ENCODE data around the gene GLRX3. TPM values are rescaled to one million over a fixed set of nuclear protein-coding genes. Genes with fewer than 3 reads are reported as not detected.
"Not testable (repeated sequence)": the region's sequence is repeated elsewhere in the genome, so short reads cannot be mapped to it uniquely, and the experiment has no call there.

GLRX3 gene
- total RNA-seq, result 109 TPM

DNA sequence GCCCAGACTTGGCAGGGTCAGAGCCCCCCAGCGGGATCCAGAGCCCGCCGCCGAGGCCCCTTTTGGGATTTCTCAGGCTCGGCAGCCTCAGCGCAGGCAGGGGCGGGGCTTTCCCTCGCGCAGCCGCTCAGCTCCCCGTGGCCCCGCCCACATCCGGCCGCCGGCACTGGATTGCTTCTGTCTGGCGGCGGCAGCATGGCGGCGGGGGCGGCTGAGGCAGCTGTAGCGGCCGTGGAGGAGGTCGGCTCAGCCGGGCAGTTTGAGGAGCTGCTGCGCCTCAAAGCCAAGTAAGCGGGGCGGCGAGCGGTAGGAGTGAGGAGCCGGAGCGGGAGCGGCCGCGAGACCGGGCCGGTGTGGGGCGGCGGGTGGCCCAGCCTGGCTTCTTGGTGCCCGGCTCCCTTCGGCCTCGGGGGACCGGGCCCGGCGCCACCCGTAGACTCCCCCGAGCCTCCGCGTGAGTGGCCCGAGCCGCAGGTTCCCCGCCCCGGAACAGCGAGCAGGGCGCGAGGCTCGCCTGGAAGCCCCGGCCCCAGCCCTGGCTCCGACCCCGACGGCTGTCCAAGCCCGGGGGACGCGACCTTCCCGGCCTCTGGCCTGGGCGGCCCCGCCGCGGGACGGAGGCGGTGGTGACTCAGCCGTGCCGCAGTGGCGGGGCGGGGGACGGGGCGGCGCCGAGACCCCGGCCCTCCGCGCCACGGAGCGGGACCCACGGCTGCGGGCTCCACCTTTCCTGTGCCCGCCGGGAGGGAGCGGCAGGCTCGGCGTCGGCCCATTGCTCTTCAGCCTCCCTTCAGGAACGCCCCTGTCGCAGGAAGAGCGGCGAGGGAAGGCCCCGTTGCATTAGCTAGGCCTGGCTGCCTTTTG is at the start of gene GLRX3:
GLRX3 (plus strand) TSS at position 166 of the 864 bp plus-strand sequence; CDS start at position 196, 30 bp downstream.
- peak; percentile 90 for ATAC-seq

GRCh38 chr10:130090565-130090964 is 45.6 kb upstream of the GLRX3 start:
- not testable (repeated sequence) for ATAC-seq

DNA sequence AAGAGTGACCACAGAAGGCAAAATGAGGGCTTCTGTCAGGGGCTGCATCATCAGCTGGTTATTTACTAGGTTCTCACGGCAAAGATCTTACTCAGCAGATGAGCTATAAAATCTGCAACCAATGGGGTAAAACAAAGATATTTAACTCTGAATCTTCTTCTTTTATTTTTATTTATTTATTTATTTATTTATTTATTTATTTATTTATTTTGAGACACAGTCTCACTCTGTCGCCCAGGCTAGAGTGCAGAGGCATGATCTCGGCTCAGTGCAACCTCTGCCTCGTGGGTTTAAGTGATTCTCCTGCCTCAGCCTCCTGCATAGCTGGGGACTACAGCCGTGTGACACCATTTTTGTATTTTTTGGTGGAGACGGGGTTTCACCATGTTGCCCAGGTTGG is 36.8 kb upstream of the GLRX3 start:
- ATAC-seq, result no peak

GRCh38 chr10:130105724-130106123 is 30.5 kb upstream of the GLRX3 start:
- no peak for ATAC-seq

DNA sequence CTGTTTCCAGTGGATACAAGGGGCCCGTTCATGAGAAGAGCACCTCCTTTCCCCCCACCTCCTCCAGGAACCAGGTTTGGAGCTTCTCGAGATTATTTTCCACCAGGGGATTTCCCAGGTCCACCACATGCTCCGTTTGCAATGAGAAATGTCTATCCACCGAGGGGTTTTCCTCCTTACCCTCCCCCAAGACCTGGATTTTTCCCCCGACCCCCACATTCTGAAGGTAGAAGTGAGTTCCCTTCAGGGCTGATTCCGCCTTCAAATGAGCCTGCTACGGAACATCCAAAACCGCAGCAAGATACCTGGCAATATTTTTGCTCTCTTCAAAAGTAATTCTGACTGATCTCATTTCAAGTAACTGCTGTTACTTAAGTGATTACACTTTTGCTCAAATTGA is 28.0 kb upstream of the GLRX3 start:
- ATAC-seq, result not testable (repeated sequence)

DNA sequence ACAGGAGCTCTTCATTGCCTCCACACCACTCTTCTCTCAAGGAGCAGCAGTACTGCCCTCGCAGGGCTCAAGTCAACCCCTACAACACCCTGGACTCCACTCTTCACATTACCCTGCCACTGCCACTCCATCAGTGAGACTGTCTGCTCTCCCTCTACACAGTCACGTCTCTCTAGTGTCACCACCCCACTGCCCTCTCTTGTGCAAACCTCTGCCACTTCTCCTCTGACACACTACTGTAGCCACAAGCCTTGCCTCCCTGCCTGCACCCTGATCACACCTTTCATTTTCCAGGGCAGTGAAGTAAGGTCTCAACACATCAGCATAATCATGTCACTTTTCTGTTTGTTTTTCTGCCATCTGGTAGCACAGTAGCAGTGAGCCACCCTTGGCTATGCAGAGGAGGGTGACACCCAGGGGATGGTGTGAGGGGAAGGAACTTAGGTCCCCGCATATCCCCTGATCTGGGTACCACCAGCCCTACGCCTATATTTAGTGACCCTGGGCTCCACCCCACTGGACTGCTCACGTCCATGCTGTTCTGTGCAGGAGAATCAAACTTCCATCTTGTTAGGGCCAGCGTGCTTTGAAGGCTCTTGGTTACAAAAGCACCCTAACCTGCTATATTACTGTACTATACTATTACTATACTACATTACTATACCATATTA is 27.1 kb upstream of the GLRX3 start:
- no peak for ATAC-seq

GRCh38 chr10:130109796-130110245 is 26.4 kb upstream of the GLRX3 start:
- peak; percentile 47 for ATAC-seq

DNA sequence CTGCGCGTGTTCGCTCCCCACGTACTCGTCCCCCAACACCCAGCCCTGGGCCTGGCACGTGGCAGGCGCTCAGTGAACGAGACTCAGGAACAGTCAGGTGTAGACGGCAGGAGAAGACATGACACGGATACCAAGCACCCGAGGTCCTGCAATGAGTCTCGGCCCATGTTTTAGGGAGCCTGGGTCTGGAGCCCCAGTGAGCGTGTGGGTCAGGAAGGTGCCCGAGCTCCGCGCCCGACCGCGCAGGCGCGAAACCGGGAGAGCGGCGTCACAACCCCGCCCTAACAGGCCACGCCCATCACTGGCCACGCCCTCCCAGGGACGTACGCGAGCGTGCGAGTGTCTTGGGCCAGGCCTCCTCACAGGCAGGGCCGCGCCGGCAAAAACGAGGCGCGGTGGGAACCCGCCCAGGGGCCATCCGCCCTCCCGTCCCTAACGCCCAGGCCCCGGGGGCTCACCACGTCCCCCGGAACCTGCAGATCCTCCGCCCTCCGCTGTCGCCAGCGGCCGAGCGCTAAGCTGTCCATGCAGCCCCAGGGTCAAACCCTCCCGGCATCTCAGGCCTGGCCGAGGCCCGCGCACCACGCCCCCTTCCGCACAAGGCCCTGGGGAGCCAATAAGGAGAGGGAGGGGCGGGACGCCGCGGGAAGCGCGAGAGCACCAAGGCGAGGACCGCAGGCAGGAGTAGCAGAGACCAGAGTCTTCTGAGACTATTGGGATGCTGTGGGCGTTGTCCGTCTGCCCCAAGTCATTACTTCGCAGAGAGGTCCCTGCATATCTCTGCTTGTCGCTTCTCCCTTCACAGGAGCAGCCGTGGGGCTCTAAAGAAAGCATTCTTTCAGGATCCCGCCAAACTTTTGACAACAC is 25.7 kb upstream of the GLRX3 start, which contains the start of gene C10orf143:
C10orf143 (minus strand) TSS at position 585 of the 867 bp plus-strand sequence; CDS start at position 527, 58 bp downstream.
- peak; percentile 96 for ATAC-seq

DNA sequence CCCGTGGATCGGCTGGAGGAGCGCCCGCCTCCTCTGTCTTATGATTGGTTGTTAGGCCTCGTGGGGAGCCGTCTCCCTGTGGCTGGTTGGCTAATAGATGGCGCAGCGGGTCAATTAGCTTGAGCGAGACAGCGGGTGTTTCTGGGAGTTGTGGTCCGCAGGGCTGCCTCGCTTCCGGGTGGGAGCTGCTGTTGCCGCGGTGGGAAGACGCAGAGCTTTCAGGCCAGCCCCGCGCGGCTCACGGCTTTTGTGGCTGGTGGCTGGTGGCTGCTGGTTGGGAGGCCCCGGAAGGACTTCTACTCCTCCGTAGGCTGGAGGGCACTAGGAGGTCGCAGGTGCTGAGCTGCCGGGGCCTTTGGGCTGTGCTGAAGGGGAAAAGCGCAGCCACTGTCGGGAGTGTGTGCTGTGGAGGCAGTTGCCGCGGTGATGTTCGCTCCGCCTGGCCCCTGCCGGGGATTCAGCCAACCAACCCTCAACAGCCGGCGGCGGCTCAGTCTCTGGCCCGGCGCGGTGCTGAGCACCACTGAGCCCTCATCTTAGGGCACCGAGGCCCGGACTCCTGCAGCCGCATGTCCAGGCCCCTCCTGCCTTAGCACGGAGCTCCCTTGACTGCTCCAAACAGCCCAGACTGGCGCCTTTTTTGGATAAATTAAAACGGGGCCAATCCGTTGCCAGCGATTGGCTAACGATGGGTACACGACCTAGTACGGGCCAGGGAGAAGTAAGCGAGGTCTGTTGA is 24.9 kb upstream of the GLRX3 start:
- ATAC-seq, result peak; percentile 93

DNA sequence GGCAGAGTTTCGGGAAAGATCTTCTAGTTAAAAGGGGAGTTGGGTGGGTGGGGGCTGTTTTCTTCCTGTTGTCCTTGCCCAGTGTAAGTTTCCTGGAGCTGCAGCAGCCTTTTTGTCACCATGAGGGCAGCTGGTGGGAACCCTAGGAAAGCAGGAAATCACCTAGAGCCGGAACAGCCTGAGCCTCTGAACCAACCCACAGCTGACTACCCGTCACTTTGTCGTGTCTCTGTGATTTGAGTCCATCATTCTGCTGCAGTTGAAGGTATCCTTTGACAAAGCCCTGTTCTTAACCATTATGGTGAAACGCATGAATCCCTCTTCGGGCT is 24.4 kb upstream of the GLRX3 start:
- no peak for ATAC-seq

- no peak for ATAC-seq
These were observed 23.4 kb upstream of the GLRX3 start for GRCh38 chr10:130112821-130113220.

DNA sequence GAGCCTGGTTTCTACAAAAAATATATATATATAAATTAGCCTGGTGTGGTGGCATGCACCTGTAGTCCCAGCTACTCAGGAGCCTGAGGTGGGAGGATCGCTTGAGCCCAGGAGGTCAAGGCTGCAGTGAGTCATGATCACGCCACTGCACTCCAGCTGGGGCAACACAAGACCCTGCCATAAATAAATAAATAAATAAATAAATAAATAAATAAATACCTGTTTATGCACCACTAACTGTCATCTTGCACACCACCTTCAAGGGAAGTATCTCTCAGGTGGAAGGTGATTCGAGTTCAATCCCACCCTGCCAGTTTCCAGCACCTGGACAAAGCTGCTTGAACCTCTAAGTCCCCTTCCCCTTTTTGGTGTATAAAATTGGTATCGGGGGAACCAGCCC is 19.2 kb upstream of the GLRX3 start:
- not testable (repeated sequence) for ATAC-seq

- ATAC-seq, result not testable (repeated sequence)
These were observed 18.7 kb upstream of the GLRX3 start for GRCh38 chr10:130117535-130117934.

- ATAC-seq, result peak; percentile 26
These were observed 14.6 kb upstream of the GLRX3 start for GRCh38 chr10:130121486-130122079.

DNA sequence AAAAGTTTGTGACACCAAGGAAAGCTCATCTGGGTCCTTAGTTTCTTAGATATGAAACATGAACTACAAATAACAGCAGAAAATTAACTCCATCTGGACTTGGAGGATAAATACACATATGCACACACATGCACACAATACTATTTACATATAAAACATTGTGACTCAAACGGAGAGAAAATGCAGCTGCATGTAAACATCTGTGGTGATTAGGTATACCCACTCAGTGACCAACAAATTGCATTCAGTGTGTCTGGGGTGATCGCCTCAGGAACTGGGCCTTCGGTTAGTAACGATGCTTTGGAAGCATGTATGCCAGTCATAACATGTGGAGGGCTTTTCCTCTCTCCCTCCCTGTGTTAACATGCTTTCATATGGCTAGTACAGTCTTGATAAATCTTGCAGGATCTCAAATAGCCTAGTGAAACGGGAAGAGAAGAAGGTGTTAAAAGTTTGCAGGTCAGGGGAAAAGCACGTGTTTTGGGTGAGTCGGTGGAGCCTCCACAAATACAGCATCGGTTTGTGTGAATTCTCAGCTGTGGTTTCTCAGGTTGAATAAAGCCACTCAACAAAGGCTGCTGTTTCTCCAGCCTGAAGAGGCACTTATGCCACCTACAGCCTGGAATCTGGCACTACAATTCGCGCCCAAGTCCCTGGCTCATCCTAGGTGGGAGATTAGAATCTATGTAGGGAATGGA is 8.7 kb upstream of the GLRX3 start:
- ATAC-seq, result peak; percentile 84

- ATAC-seq, result no peak
These were observed 8.0 kb upstream of the GLRX3 start for GRCh38 chr10:130128062-130128781.

- no peak for ATAC-seq
These were observed 7.3 kb upstream of the GLRX3 start for GRCh38 chr10:130128922-130129321.

DNA sequence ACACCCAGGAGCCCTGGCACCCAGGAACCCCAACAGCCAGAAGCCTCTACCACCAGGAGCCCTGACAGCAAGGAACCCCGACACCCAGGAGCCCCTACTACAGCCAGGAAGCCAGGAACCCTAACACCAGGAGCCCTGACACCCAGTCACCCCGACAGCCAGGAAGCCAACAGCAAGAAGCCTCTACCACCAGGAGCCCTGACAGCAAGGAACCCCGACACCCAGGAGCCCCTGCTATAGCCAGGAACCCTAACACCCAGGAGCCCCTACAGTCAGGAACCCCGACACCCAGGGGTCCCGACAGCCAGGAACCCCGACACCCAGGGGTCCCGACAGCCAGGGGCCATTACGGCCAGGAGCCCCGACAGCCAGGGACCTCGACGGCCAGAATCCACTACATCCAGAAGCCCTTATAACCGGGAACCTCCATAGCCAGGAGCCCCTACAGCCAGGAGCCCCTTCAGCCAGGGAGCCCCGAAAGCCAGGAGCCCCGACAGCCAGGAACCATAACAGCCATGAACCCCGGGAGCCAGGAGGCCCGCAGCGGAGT is 440 bp upstream of the GLRX3 start:
- ATAC-seq, result no peak

- no peak for ATAC-seq
These were observed 878 bp downstream of the GLRX3 start for GRCh38 chr10:130137090-130137448.

Data from esophagus mucosa (tissue), 1 donor.